GM19328 (cell line): ENCODE measurements around the gene CCDC85A.

ENCODE experiments used
- ATAC-seq: cut with Tn5 transposase; IDR thresholded peaks from one replicate; pipeline ENCODE4 v1.9.1; 2021; ENCODE audit warnings: mild to moderate bottlenecking, moderate library complexity; ENCODE audit not compliant: unreplicated experiment

Gene CCDC85A

GRCh38 chr2:56192664-56193305 lies 9.0 kb downstream of the CCDC85A start:
- no peak for ATAC-seq

- no peak for ATAC-seq
Observed at GRCh38 chr2:56195563-56195962, 11.8 kb downstream of the CCDC85A start.

GRCh38 chr2:56197816-56198215 lies 14.0 kb downstream of the CCDC85A start:
- no peak for ATAC-seq

GRCh38 chr2:56198936-56199335 lies 15.1 kb downstream of the CCDC85A start:
- ATAC-seq = no peak

GRCh38 chr2:56199492-56199891 lies 15.7 kb downstream of the CCDC85A start:
- no peak for ATAC-seq

GRCh38 chr2:56202381-56203121 lies 18.8 kb downstream of the CCDC85A start:
- no peak for ATAC-seq

- ATAC-seq = no peak
Observed at GRCh38 chr2:56204556-56204955, 20.8 kb downstream of the CCDC85A start.

GRCh38 chr2:56206250-56206649 lies 22.5 kb downstream of the CCDC85A start:
- ATAC-seq = no peak

GRCh38 chr2:56207760-56208159 lies 24.0 kb downstream of the CCDC85A start:
- no peak for ATAC-seq

- no peak for ATAC-seq
Observed at GRCh38 chr2:56208380-56208779, 24.6 kb downstream of the CCDC85A start.

GRCh38 chr2:56209701-56210100 lies 25.9 kb downstream of the CCDC85A start:
- no peak for ATAC-seq

GRCh38 chr2:56210291-56210690 lies 26.5 kb downstream of the CCDC85A start:
- no peak for ATAC-seq

- no peak for ATAC-seq
Observed at GRCh38 chr2:56211048-56211447, 27.3 kb downstream of the CCDC85A start.

- ATAC-seq = no peak
Observed at GRCh38 chr2:56215911-56216310, 32.1 kb downstream of the CCDC85A start.

GRCh38 chr2:56217106-56217505 lies 33.3 kb downstream of the CCDC85A start:
- no peak for ATAC-seq

- ATAC-seq = no peak
Observed at GRCh38 chr2:56222481-56222880, 38.7 kb downstream of the CCDC85A start.

- no peak for ATAC-seq
Observed at GRCh38 chr2:56224316-56224715, 40.5 kb downstream of the CCDC85A start.

GRCh38 chr2:56227811-56228210 lies 44.0 kb downstream of the CCDC85A start:
- no peak for ATAC-seq

GRCh38 chr2:56229397-56230060 lies 45.7 kb downstream of the CCDC85A start:
- ATAC-seq = no peak

GRCh38 chr2:56230156-56230555 lies 46.4 kb downstream of the CCDC85A start:
- no peak for ATAC-seq

- ATAC-seq = no peak
Observed at GRCh38 chr2:56231361-56231760, 47.6 kb downstream of the CCDC85A start.

GRCh38 chr2:56232912-56233311 lies 49.1 kb downstream of the CCDC85A start:
- ATAC-seq = no peak
